H1 (cell line): ENCODE data around the gene TNIK. TPM values are rescaled to one million over a fixed set of nuclear protein-coding genes. Genes with fewer than 3 reads are reported as not detected.

Source experiments
- CHD2 ChIP-seq: IDR thresholded peaks from 2 replicates; pipeline ENCODE4 v1.6.1; 2012; ENCODE audit warnings: low read length, improper control_type of control experiment
- EP300 ChIP-seq, 2 experiments: IDR thresholded peaks; 1 replicate in 1 of 2; 2 replicates in 1 of 2; pipeline ENCODE4 v1.6.1; 2011 to 2012; ENCODE audit warnings: low read depth in 2 of 2, low read length in 2 of 2, mild to moderate bottlenecking in 2 of 2, borderline replicate concordance in 1 of 2, inconsistent platforms in 1 of 2, moderate library complexity in 1 of 2
- GABPA ChIP-seq: IDR thresholded peaks from 2 replicates; pipeline ENCODE4 v1.6.1; 2011; ENCODE audit warnings: mild to moderate bottlenecking, low read length, moderate library complexity, borderline replicate concordance; ENCODE audit not compliant: insufficient read depth
- GTF2F1 ChIP-seq: IDR thresholded peaks from 2 replicates; pipeline ENCODE4 v1.6.1; 2012; ENCODE audit warnings: low read depth, low read length, improper control_type of control experiment, borderline replicate concordance
- KDM4A ChIP-seq: IDR thresholded peaks from one replicate; pipeline ENCODE4 v1.7.1; 2012; ENCODE audit warnings: low read depth, mild to moderate bottlenecking, moderate library complexity, low read length, inconsistent platforms; ENCODE audit not compliant: severe bottlenecking
- SAP30 ChIP-seq: fragments of 300-600 bp; sonication (generic); IDR thresholded peaks from 2 replicates; pipeline ENCODE4 v1.7.1; 2012; ENCODE audit warnings: low read length, moderate library complexity, mild to moderate bottlenecking, inconsistent platforms; ENCODE audit not compliant: insufficient read depth, insufficient replicate concordance
- SRF ChIP-seq: IDR thresholded peaks from 2 replicates; pipeline ENCODE4 v1.6.1; 2011; ENCODE audit warnings: mild to moderate bottlenecking, low read depth, low read length, moderate library complexity
- polyA plus RNA-seq, 7 experiments: library from polyadenylated mRNA; depleted of rRNA in 3 of 7; stranded (reverse) in 5 of 7; unstranded in 2 of 7; fragments of >200 nt in 5 of 7; fragments of 200-250 nt in 2 of 7; gene quantifications; 1 replicate in 5 of 7; 2 replicates in 1 of 7; 4 replicates in 1 of 7; pipeline versions ENCODE4 v1.2.1 to v1.2.3, GENCODE V29; 2011 to 2013; ENCODE audit warnings: missing spikeins in 2 of 7, mixed read lengths in 2 of 7
- total RNA-seq: library from RNA; stranded (reverse); fragmentation: NEBNext Ultra II Directional; extraction: Animal tissue kit (Norgen Biotek cat#: 25700); gene quantifications from 2 replicates; pipeline ENCODE4 v1.2.1, GENCODE V29; 2021
- TF ChIP-seq, protein P1 (sequence below): IDR thresholded peaks from 2 replicates; pipeline ENCODE4 v1.6.1; 2012; ENCODE audit warnings: low read length, inconsistent platforms

The TNIK gene
- total and polyA plus RNA-seq, 2 of the 8 experiments (the other 6 are each of a cell fraction or from before 2014, with no cell fraction given) = 7.4 to 42.0 TPM

DNA sequence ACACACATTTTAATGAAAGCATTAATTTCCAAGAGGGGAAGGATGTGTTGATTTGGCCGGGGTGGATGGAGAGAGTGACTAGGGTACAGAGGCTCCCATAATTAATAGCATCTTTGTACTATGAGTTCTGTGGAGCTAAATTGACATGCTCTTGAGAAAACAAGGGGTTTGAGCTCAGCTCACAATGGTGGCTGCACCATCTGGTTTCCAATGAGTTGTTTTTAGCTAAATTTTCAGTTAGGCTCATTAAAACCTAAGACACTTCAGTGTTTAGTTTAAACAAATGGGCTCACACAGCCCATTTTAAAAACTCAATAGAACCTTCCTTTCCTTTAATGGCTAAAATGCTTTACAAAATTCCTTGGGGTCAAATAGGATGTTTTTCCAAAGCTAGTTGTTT lies 199.7 kb downstream of the TNIK start (continued):
- TF ChIP-seq SAP30 (no peak), GTF2F1 (no peak), SRF (no peak), GABPA (no peak), EP300 (IDR thresholded peaks at IDR 0.05; ENCODE audit: borderline replicate concordance in 1 of 2, low read depth in 2 of 2, low read length in 2 of 2) (no peak), KDM4A (no peak), CHD2 (no peak)
- TF ChIP-seq, protein P1, sequence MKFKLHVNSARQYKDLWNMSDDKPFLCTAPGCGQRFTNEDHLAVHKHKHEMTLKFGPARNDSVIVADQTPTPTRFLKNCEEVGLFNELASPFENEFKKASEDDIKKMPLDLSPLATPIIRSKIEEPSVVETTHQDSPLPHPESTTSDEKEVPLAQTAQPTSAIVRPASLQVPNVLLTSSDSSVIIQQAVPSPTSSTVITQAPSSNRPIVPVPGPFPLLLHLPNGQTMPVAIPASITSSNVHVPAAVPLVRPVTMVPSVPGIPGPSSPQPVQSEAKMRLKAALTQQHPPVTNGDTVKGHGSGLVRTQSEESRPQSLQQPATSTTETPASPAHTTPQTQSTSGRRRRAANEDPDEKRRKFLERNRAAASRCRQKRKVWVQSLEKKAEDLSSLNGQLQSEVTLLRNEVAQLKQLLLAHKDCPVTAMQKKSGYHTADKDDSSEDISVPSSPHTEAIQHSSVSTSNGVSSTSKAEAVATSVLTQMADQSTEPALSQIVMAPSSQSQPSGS = no peak
- TF ChIP-seq, all 59 proteins: peak for 0
